Spleen (tissue), 7 donors: Measurements from ENCODE around the gene PCSK4.

Experiments
- CTCF ChIP-seq, 11 experiments: fragments of 200-600 bp in 7 of 11; fragments of 450-650 bp in 4 of 11; sonication (generic) in 4 of 11; IDR thresholded peaks in 8 of 11; conservative IDR thresholded peaks in 3 of 11; 1 replicate in 7 of 11; 2 replicates in 4 of 11; pipeline versions ENCODE4 v1.4.0 to v1.8.0; 2016 to 2021; ENCODE audit warnings: antibody characterized with exemption in 11 of 11, inconsistent platforms in 4 of 11, mild to moderate bottlenecking in 1 of 11
- POLR2A ChIP-seq, 3 donors: fragments of 450-650 bp; IDR thresholded peaks; one replicate each; pipeline ENCODE4 v1.5.1; 2017; ENCODE audit warnings: antibody characterized with exemption in 3 of 3, mild to moderate bottlenecking in 1 of 3
- POLR2AphosphoS5 ChIP-seq, 3 donors: sonication (generic); formaldehyde crosslinking; IDR thresholded peaks; one replicate each; pipeline ENCODE4 v1.5.1; 2017; ENCODE audit warnings: antibody characterized with exemption in 3 of 3
- donor health status: DM: no; HTN: no; CAD: no; lungs with moderate emphysema.
- donor health status: DM: no; HTN: no; CAD: no.
- donor health status: DM: no; HTN: no; CAD: no.

GRCh38 chr19:1512671-1513498 lies 22.7 kb upstream of the PCSK4 start, which contains the start of gene ADAMTSL5:
- peak in 1 of 11 experiments; percentile 31 for TF ChIP-seq CTCF (IDR thresholded peaks at IDR 0.05 in 8 of 11, conservative IDR thresholded peaks at IDR 0.05 in 3 of 11)
- TF ChIP-seq POLR2A (IDR thresholded peaks at IDR 0.05) = no peak
- TF ChIP-seq POLR2AphosphoS5 (IDR thresholded peaks at IDR 0.05) = peak; percentile 31 to 57 (median 48)
